ENCODE measurements around the gene ZNF644. TPM values are rescaled to one million over a fixed set of nuclear protein-coding genes. Genes with fewer than 3 reads are reported as not detected.

The ZNF644 gene
- total and polyA plus RNA-seq, 9 donors, result 21.0 to 68.6 (median 56.6) TPM

GRCh38 chr1:90922202-90922601 is 99.6 kb downstream of the ZNF644 start:
- H3K27me3 ChIP-seq, result no peaks in the 10 kb centered on the region
- WGBS, 3 donors, result 79 to 85% (median 79%) methylated on average over 3 of the region's 3 CpGs
- H3K4me1 ChIP-seq (ENCODE audit: insufficient read depth), result peaks cover 2% of the 10 kb centered on the region
- no peak for DNase-seq
- intact Hi-C loops (cut with DNase I), result no loop called here
- no peak overlapping the region for H3K4me3 ChIP-seq
- H3K36me3 ChIP-seq, result no peaks in the 10 kb centered on the region
- TF ChIP-seq EP300 (IDR thresholded peaks at IDR 0.05) (no peak), POLR2A (IDR thresholded peaks at IDR 0.05) (no peak), CTCF (IDR thresholded peaks at IDR 0.05) (no peak)
- no peak overlapping the region for H3K27ac ChIP-seq
- H3K9me3 ChIP-seq, result no peaks in the 10 kb centered on the region

GRCh38 chr1:90919900-90920299 is 101.9 kb downstream of the ZNF644 start:
- Histone ChIP-seq H3K27ac (no peak overlapping the region), H3K27me3 (no peaks in the 10 kb centered on the region), H3K9me3 (no peaks in the 10 kb centered on the region), H3K4me1 (ENCODE audit: insufficient read depth) (peaks cover 2% of the 10 kb centered on the region), H3K4me3 (no peak overlapping the region), H3K36me3 (no peaks in the 10 kb centered on the region)
- intact Hi-C loops (cut with DNase I), result no loop called here
- 83 to 100% (median 94%) methylated on average over 1 of the region's 1 CpG for WGBS, 3 donors
- TF ChIP-seq CTCF (IDR thresholded peaks at IDR 0.05), result no peak
- no peak for DNase-seq

DNA sequence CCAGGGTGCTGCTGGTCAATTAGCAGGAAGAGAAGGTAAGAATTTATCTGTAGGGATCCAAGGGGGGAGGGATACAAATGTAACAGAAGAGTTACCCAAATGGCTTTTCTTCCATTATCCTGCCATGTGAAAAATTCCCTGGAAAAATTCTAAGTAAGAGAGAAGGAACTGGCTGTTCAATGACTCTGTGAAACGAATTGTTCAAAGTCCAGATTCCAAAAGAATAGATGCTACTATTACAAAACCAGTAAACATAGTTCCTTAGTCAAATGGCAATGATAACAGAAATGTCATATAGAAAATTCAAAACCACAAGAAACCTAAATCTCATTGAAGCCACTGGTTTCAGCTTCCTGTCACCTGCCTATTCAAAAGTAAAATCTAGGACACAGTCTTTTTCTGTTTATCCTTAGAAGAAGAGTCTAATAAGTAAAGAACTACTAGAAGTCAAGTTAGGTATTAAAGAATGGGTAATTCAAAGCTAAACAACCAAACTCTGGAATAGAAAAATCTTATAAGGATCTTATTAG is 102.6 kb downstream of the ZNF644 start:
- no peaks in the 10 kb centered on the region for H3K9me3 ChIP-seq
- intact Hi-C loops (cut with DNase I), result no loop called here
- no peaks in the 10 kb centered on the region for H3K36me3 ChIP-seq
- 93 to 95% (median 94%) methylated on average over 1 of the region's 1 CpG for WGBS, 3 donors
- no peak for DNase-seq
- peaks cover 2% of the 10 kb centered on the region for H3K4me1 ChIP-seq (ENCODE audit: insufficient read depth)
- no peak overlapping the region for H3K4me3 ChIP-seq
- H3K27ac ChIP-seq, result no peak overlapping the region
- H3K27me3 ChIP-seq, result no peaks in the 10 kb centered on the region
- TF ChIP-seq EP300 (IDR thresholded peaks at IDR 0.05) (no peak), CTCF (IDR thresholded peaks at IDR 0.05) (no peak), POLR2A (IDR thresholded peaks at IDR 0.05) (no peak)

GRCh38 chr1:90911353-90911752 is 110.5 kb downstream of the ZNF644 start:
- Histone ChIP-seq H3K36me3 (no peaks in the 10 kb centered on the region), H3K27me3 (no peaks in the 10 kb centered on the region), H3K4me3 (no peak overlapping the region), H3K27ac (no peak overlapping the region), H3K9me3 (peaks cover 0 to 3% of the 10 kb centered on the region in 2 donors), H3K4me1 (ENCODE audit: insufficient read depth) (no peaks in the 10 kb centered on the region)
- WGBS, 3 donors, result 92 to 96% (median 92%) methylated on average over 1 of the region's 1 CpG
- intact Hi-C loops (cut with DNase I), result no loop called here
- TF ChIP-seq CTCF (IDR thresholded peaks at IDR 0.05) (no peak), EP300 (IDR thresholded peaks at IDR 0.05) (no peak), POLR2A (IDR thresholded peaks at IDR 0.05) (no peak)
- DNase-seq, result no peak
